ENCODE results near the gene FAM151A.

FAM151A gene

DNA sequence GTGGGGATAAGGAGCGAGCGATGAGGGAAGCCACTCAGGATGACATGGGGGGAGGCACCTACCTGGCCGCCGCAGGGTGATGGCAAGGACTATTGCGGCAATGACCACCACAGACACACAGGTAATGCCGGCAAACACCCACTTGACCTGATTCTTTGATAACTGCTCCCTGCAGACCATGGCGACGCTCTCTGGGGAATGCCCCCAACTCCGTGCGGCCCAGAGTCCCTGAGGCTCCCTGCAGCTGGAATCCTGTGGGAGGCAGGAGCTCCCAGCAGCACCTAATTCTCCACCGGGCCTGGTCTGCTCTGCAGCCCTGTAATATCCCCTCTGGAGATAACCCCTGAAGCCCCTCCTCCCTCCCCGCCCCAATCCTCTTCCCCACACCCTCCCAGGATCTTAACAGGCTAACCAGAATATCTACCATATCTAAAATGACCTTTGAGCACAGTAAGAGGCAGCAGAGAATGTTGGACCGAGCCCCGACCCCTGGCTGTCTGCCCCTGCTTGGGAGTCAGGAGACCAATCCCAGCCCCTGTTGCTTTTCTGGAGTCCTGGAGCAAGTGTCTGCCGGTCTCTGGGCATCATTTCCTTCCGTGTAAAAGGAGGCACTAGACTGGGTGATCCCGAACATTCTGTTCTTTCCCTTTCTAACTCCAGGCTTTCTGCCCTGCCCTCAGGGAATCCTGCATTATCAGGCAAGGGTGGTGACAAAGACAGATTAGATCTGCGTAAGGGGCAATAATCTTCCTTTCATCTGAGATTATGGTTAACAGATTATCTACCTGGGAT, at the start of gene FAM151A:
Gene FAM151A, minus strand, starts transcription at position 310 of the 792 bp plus-strand sequence. Its CDS starts 130 bp downstream, at position 180.
- no peak for DNase-seq

DNA sequence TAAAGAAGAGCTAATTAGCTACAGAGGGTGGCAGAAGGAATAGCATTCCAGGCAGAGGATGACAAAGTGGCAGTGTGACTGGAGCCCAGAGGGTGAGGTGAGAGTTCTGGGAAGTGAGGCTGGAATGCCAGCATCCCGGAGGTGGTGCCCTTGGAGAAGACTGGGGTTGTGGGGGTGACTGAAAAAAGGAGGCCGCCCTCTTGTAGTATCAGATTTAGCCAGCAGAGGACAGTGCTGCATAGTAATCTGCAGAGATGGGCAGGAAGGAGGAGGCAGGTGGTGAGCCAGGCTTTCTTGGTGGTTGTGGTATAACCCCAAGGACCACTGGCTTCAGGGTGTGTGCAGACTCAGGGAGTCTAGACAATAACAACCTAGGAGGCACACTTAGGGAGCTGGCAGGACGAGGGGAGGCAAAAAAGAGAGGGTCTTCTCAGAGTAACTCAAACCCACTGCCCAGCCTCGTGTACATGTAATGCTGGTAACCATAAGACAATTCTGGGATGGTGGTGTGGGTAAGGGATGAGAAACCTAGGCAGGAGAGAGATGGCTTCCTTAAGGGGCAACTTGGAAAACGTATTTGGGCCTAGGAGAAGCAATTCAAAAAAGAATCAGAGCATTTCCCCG, 48.8 kb upstream of the FAM151A start:
- DNase-seq = no peak

DNA sequence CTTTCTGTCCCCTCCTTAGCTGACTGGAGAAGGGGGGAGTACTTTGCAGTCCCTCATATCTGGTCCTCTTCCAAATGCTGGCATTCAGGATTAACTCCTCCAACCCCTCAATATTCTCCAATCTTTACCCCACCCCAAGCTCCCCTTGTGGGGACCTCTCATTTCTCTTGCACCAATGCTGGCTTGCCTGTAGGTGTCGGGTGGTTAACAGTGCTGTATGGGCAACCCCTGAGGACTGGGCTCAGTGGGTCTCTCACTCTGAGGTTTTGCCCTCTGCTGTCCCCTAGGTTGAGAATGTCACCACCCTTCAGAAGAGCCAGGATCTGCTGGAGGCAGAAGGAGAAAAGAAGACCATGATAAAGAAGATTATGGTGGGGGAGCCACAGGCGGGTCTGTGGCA, 45.2 kb upstream of the FAM151A start:
- no peak for DNase-seq

DNA sequence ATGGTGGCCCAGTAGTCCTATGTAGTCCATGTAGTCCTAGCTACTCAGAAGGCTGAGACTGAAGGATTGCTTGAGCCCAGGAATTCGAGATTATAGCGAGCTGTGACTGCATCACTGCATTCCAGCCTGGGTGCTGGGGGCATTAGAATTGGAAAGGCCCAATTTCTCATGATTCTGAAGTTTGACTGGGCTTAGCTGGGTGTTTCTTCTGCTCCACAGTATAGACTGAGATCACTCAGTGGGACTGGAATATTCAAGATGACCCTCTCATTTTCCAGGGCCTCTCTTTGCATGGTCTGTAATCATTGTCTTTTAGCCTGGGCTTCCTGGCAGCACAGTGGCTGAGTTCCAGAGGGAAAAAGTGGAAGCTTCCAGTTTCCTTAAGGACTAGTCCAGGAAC, 44.5 kb upstream of the FAM151A start:
- DNase-seq = no peak

DNA sequence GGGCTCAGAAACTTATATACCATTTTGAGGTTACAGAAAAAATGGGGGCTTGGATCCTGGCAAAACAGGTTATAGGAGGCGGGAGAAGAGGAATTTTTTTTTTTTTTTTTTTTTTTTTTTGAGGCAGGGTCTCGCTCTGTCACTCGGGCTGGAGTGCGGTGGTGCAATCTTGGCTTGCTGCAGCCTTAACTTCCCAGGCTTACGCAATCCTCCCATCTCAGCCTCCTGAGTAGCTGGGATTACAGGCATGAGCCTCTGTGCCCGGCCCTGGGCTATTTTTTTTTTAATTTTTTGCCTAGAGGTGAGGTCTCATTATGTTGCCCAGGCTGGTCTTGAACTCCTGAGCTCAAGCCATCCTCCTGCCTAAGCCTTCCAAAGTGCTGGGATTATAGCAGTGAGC, 43.0 kb upstream of the FAM151A start:
- DNase-seq = no peak

DNA sequence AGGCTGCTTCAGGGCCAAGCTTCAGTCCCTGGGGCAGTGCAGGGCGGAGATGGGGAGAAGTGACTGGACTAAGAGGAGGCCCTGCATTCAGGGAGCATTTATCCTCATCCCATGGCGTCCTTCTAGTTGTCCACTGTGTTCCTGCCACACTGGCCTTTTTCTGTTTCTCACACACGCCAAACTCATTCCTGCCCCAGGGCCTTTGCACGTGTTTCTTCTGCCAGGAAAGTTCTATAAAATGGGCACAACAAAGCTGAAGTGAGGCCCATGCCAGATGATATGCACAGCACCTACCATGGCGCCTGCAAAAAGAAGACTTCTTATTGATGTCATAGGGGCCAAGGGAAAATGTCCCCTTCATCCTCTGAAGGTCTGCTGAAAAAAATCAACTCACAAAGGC, 42.5 kb upstream of the FAM151A start:
- DNase-seq = no peak

DNA sequence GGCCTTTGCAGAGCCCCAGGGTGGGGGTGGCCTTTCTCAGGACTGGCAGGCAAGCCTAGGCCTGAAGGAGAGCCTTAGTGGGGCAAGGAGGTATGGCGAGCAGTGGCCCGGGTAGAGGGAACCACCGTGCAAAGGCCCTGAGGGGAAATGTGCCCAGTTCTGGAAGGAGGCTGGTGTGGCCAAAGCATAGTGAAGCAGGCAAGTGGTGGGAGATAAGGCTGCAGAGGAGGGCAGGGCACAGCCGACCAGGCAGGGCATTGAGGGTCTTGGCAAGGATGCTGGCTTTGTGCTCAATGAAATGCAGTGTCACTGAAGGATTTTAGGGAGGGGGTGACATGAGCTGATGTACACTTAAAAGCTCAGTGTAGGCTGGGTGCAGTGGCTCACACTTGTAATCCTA, 41.0 kb upstream of the FAM151A start:
- DNase-seq = no peak

DNA sequence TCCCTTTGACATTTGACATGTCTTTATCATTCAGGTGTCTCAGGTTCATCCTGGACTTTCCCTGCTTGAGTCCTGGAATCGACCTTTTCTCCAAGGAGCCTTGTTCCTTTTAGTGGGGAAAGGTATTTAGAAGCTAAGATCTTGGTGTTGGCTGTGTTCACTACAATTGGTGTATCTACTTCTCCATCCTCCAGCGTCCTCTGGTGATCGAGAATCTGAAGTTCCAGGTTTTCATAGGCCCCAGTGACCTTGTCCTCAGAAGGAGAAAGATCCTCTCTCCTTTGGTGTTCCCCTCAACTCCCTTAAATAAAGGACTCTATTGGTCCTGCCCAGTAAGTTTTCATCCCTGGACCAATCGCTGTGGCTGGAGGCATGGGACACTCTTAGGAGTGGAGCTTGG, 40.4 kb upstream of the FAM151A start:
- DNase-seq = no peak

DNA sequence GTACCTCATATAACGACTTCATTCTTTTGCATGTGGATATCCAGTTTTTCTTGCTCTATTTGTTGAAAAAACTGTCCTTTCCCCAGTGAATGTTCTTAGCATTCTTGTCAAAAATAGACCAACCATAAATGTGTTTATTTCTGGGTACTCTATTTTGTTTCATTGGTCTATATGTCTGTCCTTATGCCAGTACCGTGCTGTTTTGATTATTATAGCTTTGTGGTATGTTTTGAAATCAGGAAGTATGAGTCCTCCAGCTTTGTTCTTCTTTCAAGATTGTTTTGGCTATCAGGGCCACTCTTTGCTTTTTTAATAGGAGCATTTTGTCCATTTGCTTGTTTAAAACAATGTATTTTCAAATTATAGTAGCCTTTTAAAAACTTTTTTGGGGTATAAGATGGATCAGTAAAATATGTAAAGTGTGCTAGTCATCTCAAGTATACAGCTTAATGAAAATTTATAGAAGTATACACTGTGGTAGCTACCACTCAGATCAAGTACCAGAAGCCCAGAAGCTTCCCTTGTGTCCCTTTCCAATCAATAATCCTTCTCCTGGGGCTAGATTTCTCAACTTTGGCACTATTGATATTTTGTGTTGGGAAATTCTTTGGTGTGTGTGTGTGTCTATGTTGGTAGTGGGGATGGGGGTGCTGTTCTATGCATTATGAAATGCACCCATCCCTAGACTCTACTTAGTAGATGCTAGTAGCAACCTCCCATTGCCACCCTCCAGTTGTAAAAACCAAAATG, 35.0 kb upstream of the FAM151A start:
- no peak for DNase-seq

DNA sequence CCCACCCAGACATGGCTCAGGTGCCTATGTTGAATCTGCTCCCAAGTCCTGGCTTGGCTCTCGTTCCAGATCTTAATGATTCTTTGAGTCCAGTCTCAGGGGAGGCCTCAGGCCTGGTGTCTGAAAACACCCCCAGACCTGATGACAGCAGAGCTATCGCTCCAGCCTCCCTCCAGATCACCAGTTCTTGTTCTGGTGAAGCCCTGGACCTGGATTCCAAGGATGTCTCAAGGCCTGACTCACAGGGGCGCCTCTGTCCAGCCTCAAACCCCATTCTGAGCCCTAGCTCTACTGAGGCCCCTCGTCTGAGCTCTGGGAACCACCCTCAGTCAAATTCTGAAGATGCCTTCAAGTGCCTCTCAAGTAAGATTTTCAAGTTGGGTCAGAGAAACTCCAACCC, 29.7 kb upstream of the FAM151A start:
- no peak for DNase-seq

DNA sequence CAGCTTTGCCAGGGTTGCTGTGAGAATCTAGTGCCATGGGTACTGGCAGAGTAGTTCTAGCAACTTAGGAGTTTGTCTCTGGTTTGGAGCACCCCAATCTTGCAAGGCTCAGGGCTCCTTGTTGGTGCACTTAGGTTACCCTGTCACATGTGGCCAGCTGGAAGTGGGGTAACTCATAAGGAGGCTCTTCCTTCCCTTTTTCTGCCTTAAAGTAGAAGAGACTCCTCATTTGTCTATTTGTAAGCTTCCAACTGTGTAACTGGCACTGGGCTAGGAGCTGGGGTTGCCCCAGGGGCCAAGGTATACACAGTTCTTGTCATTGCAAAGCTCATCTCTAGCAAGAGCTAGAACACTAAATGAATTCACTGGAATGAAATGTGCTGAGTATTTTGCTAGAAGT, 28.8 kb upstream of the FAM151A start:
- DNase-seq = no peak

DNA sequence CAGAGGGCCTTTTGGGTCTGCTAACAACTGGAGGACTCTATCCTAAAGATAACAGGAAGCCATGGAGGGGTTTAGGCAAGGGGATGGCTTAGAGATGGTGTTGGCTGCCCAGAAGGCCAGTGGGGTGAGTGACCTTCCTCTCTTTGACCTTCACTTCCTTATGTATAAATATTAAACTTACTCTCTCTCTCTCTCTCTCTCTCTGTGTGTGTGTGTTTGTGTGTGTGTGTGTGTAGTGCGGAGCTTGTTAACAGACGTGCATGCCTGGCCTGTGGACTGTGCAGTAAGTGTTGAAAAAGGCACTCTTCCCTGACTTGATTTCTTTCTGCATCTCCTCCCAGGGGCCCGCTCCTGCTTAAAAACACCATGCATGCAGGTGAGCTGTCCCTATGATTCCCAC, 28.3 kb upstream of the FAM151A start:
- DNase-seq = no peak

DNA sequence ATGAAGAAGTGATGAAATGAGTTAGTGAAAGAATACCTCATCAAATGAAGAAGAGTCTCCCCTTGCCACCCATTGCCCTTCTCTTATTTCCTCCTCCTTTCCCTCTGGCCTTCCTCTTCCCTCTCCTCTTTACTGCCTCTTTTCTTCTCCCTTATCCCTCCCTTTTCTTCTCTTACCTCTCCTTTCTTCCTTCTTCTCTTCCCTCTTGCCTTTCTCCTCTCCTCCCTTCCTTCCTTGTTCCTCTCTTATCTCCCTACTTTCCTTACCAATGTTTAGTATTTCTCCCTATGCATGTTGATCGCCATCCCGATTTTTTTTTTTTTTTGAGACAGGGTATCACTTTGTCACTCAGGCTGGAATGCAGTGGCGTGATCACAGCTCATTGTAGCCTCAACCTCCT, 27.1 kb upstream of the FAM151A start:
- no peak for DNase-seq

DNA sequence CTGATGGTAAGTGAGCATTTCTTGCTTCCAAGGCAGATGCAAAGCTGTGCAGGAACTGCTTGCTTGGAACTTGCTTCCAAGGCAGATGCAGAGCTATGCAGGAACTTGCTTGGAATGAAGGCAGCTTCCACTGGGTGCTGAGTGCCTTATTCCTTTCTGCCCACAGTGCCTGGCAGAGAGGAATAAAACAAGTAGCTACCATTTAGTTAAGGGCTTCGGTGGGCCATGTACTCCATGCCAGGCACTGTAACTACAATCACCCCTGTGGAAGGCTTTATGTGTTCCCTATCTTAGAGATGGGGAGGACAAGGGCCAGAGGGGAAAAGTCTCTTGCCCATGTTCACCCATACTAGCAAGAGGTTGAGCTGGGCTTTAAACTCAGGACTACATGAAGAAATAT, 26.6 kb upstream of the FAM151A start:
- DNase-seq = no peak

DNA sequence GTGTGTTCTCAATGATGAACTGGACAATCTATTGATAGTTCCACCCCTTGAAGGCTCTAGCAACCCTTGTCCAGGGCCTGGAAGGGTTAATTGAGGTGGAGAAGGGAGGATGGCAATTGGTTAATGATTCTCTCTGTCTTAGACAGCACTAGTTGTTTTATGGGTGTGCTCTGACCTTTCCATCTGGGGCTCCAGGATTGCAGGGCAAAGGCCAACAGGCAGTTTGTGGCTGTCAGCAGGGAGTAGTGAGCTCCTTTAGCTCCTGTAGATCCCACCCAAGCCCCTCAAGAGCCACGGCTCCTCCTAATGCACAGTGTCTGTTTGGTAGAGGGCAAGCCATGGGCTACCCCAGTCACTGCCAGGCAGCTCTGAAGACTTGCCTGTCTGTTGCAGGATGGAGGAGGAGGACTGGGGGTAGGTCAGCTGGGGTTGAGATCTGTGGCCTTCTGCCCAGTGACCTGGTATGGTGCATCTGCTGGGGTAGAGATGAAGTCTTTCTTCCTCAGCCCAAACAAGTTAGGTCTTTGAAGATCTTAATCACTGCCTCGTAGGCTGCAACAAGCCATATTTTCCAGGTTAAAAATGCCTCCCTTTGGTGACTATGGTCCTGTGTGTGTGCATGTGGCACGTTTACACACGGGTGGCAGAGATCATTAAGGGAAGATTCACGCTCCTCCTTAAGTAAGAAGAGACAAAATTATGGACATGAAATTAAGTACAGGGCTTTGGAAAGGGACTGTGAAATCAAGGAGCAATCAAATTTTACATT, 26.0 kb upstream of the FAM151A start:
- no peak for DNase-seq

DNA sequence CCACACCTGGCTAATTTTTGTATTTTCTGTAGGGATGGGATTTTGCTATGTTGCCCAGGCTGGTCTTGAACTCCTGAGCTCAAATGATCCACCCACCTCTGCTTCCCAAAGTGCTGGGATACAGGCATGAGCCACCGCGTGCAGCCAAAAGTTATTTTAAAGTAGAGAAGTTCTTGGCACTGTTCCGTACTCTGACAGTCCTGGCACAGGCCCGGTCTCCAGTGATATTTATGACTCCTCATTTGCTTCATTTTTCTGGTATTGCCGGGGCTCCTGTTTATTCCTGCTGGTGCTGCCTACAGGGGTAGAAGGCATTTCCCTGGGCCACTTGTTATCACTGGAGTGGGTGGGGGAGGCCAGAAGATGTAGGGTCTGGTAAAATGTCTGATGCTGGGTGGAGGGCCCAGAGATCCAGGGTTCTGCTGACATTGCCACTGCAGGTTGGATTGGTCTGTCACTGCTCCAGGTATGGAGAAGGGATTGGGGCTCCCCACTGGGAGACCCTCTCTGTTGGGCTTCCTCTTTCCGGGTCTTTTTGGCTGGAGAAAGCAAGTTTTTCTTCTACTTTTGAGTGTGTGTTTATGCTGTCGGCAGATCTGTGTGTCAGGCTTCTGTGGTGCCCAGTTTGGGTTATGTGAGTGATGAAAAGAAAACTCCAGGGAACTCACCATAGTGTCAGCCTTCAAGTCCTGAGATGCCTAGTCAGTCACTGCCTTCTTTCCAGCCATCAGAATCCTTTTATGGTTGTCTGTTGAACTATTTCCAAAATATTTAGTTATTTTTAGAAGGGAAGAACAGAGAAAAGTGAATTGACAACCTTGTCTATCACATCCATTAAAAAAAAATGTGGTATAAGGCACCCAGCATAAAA, 22.7 kb upstream of the FAM151A start:
- no peak for DNase-seq

DNA sequence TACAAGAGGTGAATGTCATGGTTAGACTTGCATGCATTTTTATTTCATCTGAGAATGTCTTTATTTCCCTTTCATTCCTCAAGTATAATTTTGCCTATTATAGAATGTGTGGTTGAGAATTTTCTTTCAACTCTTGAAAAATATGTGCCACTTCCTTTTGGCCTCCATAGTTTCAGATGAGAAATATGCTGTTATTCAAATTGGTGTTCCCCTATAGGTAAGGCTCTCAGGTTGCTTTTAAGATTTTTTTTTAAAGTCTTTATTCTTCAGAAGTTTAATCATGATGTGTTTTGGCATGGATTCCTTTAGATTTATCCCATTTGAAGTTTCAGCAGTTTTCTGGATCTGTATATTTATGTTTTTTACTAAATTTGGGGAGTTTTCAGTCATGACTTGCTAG, 20.4 kb upstream of the FAM151A start:
- no peak for DNase-seq

DNA sequence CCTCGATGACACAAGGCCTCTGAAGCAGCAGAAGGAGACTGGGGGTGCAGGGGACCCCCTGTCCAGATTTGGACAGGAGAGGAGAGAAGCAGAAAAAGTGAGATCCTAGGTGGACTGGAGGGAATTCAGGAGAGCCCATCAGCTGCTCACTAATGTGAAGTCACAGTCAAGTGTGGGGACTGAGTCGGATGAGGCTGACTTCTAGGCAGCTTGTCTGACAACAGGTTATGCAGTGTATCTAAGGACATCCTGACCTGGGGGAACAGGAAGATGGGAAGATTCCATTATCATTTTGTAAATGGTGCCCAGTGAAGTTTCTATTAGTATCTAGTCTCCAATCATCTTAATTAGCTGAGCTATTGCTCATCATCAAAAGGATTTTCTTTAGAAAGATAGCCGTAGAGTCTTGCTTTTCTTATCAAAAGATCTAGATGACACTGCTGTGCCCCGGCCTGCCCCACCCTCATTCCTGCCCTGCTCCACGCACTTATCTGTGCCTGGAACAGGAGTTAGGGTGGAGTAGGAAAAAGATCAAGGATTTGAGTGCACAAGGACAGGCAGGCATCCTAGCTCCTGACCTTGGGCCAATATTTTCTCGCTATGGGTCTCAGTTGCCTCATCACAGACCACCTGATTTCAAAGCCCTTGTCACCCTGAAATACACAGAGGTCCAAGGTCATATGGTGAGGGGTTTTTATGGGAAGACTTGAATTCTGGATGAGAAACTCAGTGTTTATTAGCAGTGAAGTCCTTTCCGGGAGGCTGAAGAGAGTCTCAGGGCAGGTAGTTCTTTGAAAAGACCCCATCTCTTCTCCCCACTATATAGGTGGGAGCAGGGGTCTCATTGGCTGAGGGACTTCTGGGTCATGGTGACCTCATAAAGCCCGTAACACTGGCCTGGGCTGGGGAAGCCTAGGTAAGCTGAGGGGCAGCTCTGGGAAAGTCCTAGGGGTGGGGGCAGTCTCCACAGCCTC, 17.8 kb upstream of the FAM151A start, which contains the start of gene MROH7:
Gene MROH7, plus strand, starts transcription at position 924 of the 974 bp plus-strand sequence. CDS start 11,141 bp downstream, outside the sequence.
- no peak for DNase-seq

DNA sequence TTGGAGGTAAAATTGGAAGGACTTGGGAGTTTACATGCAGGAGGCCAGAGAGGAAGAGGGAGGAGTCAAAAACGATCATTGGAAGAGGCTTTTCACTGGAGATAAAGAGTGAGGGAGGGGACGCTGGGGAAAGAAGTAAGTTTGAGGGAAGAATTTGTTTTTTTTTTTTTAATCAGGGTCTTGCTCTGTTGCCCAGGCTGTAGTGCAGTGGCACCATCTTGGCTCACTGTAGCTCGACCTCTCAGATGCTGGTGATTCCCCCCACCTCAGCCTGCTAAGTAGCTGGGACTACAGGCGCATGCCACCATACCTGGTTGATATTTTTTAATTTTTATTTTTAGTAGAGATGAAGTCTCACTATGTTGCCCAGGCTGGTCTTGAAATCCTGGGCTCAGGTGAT, 17.0 kb upstream of the FAM151A start:
- DNase-seq = no peak

All from cerebellar nuclear complex (tissue), 1 donor.